Activated T-helper 9 cell treated with anti-CD3 and anti-CD28 coated beads, Interleukin-2, amount 50 U/mL, for 16 hours (primary cell): Measurements from ENCODE around the gene HS6ST3.
"Not testable (repeated sequence)": the region's sequence is repeated elsewhere in the genome, so short reads cannot be mapped to it uniquely, and the experiment has no call there.

Source experiments
- DNase-seq: peaks from one replicate; pipeline ENCODE4 v3.0.0-alpha.2; 2020; ENCODE audit warnings: low read depth

HS6ST3 gene

GRCh38 chr13:96089749-96090239, at the start of gene HS6ST3:
Gene HS6ST3, plus strand, starts transcription at chr13:96090107.
- no peak for DNase-seq

DNA sequence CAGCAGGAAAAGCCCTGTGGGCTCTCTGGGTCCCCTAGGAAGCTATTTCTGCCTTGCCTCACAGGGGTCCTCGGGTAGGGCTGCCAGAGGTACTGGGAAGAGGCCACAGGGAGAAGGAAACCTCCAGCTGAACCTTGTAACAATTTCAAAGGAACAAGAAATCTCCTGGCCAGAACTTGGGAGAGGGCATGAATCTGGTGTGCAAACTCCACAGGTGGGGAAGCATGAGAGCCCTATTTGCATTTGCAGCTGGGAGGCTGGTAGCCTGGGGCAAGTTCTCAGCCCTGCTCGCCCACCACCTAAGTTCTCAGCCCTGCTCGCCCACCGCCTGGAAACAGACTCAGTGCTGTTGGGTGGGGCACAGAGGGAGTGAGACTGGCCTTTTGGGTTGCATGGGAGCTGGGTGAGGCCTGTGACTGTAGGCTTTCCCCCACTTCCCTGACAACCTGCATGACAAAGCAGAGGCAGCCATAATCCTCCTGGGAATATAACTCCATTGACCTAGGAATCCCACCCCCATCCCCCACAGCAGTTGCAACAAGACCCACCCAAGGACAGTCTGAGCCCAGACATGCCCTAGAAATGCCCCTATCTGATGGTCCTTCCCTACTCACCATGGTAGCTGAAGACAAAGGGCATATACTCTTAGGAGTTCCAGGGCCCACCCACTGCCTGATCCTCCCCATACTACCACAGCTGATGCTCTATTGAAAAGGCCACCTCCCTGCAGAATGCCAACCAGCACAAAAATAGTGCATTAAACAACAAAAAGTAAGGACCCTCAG, 48.4 kb upstream of the HS6ST3 start:
- DNase-seq: no peak

DNA sequence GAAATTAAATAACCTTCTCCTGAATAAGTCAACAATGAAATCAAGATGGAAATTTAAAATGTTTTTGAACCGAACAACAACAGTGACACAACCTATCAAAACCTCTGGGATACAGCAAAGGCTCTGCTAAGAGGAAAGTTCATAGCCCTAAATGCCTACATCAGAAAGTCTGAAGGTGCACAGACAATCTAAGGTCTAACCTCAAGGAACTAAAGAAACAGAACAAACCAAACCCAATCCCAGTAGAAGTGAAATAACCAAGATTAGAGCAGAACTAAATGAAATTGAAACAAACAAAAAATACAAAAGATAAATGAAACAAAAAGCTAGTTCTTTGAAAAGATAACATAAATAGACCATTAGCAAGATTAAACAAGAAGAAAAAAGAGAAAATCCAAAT, 45.7 kb upstream of the HS6ST3 start:
- no peak for DNase-seq

- not testable (repeated sequence) for DNase-seq
These were observed 43.3 kb upstream of the HS6ST3 start for GRCh38 chr13:96046449-96047126.

DNA sequence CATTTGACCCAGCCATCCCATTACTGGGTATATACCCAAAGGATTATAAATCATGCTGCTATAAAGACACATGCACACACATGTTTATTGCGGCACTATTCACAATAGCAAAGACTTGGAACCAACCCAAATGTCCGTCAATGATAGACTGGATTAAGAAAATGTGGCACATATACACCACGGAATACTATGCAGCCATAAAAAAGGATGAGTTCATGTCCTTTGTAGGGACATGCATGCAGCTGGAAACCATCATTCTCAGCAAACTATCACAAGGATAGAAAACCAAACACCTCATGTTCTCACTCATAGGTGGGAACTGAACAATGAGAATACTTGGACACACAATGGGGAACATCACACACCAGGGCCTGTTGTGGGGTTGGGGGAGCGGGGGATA, 39.0 kb upstream of the HS6ST3 start:
- DNase-seq: not testable (repeated sequence)

- DNase-seq: not testable (repeated sequence)
These were observed 38.4 kb upstream of the HS6ST3 start for GRCh38 chr13:96051491-96051890.

GRCh38 chr13:96051946-96052345, 38.0 kb upstream of the HS6ST3 start:
- not testable (repeated sequence) for DNase-seq

DNA sequence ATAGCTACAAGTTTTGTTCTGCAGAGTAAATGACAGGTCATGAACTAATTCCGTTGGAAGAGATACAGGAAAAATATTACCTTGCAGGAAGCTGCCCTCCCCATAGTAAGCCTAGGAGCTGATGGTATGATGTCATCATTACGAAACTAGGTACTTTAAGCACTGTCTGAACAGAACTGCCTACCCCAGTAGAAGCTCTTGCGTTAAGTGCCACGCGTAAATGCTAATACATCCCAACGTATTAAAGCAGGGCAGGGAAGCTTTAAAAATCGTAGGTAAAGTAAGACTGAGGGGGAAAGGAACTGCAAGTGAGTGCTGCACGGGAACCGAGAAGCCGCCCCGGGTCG, 37.3 kb upstream of the HS6ST3 start:
- no peak for DNase-seq

DNA sequence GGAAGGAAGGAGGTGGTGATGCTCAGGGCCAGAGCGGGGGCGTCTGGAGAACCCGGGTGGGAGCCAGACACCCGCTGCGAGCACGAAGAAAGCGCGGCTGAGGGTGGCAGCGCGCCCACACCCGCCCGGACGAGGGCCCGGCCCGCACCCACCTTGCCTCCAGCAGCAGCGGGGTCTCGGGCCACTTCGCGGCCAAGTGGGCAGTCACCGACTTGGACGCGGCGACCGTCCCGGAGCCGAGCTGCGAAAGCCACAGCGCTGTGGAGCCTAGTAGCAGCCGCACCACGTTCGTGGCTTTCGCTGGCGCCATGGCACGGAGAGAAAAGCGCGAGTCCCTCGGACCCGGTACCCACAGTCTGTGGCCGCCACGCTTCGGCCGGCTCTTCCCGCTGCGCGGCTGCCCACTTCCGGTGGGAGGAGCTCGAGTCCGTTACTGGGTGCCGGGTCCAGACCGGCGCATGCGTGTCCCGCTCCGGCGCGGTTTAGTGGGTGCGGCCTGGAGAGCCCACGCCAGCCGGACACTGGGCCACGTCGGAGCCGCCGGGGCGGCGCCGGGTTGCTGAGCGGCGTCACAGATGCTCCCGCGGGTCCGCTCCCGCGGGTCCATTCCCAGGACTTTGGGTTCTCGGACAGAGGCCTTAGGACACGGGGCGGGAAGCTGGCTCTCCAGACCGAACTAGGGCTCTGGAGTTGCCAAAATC, 36.8 kb upstream of the HS6ST3 start, which contains the start of gene UGGT2:
UGGT2 (minus strand) TSS at position 399 of the 701 bp plus-strand sequence; CDS start at position 310, 89 bp downstream.
- DNase-seq: no peak

DNA sequence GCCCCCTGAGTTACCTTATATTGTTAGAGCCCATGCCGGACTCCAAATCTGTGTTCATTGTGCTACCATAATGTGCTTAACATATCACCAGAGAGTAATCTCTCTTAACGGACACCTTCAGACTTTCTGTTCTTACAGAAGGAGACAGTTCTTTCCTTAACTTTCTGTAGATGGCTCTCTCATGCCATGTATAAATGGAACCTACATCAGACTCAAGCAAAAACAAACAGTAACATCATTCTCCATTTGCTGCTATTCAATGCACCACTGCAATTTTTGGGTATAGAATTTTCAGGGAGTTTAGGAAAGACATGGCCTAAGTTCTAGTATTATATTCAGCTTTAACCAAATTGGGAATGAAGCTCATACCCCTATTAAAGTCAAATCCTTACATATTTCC, 24.1 kb upstream of the HS6ST3 start:
- DNase-seq: no peak

- DNase-seq: no peak
These were observed 21.2 kb upstream of the HS6ST3 start for GRCh38 chr13:96068729-96069128.

- no peak for DNase-seq
These were observed 18.4 kb upstream of the HS6ST3 start for GRCh38 chr13:96071504-96071903.

DNA sequence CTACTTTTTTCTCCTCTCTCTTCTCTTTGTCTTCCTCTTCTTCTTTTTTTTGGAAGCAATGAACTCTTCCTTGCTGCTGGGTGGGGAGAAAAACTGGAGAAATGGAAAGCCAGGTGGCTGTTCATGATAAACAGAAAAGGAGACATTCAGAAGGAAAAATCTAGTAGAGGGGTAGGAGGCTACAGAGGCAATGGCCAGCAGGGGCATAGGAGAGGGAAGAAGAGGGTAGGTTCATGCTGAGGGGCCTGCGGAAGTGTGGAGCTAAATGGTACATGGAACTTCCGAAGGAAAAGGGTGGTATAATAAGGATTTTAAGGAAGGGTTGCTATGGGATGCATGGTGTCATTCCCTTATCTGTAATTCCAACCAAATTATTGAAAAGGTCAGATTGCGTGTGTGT, 17.5 kb upstream of the HS6ST3 start:
- no peak for DNase-seq

DNA sequence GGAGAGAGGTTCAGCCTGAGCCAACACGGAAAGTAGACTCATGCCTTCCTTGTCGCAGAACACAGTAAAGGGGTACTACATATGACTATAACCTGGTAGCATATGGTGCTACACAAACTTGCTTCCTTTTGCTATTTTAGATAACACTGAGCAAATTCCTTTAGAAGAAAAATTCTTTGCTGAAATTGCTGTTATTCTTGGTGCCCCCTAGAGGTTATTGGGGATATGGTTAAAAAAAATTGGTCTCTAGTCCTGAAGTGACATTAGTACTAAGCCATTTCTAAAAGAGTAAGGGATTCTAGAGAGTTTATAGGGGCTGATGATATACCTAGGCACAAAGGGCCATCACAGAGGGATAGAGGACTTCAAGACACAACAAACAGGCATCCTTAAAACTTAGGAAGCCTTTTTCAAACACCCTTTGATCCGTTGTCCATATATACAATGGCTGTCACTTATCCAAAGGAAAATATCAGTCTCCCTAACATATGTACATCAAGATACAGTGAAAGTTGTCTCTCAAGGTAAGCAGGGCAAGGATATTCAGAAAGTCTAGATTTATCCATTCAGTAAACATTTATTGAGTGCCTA, 13.9 kb upstream of the HS6ST3 start:
- DNase-seq: no peak

- no peak for DNase-seq
These were observed 9.2 kb upstream of the HS6ST3 start for GRCh38 chr13:96080676-96081075.

DNA sequence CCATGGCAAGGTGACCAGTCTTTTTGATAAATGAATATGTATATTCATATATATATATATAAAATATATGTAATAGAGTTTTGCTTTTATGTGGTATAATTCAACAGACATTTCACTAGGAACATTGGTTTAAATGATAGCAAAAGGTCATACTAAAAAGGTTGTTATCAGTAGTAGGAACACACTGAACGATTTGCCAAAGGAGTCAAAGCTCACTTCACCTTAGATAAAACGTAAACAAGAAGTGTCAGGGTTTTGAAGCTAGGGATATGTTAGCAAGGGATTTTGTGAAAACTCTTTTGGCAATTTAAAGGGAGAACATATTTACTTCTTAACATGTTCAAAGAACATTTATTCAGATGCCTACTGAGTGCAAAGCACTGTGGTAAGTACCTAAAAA, 8.0 kb upstream of the HS6ST3 start:
- DNase-seq: no peak

DNA sequence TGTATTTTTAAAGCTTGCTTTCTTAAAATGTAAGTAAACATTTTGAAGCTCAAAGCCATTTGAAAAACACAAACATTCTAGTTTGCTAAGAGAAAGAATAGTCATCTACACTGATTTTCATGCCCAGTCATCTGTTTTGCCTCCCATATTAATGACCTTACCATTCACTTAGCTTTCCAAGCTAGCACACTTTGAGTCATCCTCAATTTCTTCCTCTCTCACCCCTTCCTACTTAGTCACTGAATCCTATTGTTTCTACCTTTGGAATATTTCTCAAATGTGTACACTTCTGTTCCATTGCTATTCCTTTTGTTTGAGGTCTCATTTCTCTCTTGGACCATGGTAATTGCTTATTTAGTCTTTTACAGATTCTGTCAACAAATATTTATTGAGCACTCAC, 7.3 kb upstream of the HS6ST3 start:
- no peak for DNase-seq

DNA sequence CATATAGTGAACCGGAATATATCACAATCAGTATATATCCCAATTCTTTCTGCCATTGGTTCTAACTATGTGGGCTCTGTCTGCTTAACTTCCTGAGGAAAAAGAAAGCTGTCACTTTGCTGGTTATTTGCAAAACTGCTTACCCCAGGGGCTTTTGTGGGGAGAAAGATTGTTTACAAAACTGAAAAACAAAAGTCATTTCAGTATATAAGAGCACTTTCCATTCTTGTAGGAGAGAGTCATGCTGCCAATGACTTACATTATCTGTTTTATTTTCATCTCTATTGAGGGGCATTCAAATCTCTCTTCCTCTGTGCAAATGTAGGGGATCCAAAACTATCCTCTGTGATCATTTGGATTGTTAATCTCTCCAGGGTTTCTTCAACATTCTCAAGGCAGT, 3.2 kb upstream of the HS6ST3 start:
- no peak for DNase-seq

DNA sequence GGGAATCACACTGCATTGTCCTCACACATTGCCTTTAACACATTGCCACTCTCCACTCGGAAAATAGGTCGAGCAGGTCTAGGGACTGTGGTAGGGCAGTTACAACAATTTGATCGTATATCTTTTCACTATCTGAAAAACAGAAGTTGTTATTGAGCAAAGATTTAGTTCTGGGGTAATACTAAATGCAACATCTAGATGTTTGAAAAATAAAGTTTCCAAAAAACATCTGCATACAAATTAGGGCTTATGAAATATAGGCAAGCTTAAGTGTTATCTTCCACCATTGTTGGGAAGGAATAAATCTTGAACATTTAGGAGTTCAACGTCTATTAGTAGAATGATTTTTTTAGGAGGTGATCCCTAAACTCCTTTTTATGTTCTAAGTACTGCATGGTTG, 768 bp upstream of the HS6ST3 start:
- no peak for DNase-seq

- DNase-seq: no peak
These were observed 564 bp downstream of the HS6ST3 start for GRCh38 chr13:96090240-96091101.
